ENCODE measurements around the gene CRIM1.
"Not testable (repeated sequence)": the region's sequence is repeated elsewhere in the genome, so short reads cannot be mapped to it uniquely, and the experiment has no call there.

Gene CRIM1, protein sequence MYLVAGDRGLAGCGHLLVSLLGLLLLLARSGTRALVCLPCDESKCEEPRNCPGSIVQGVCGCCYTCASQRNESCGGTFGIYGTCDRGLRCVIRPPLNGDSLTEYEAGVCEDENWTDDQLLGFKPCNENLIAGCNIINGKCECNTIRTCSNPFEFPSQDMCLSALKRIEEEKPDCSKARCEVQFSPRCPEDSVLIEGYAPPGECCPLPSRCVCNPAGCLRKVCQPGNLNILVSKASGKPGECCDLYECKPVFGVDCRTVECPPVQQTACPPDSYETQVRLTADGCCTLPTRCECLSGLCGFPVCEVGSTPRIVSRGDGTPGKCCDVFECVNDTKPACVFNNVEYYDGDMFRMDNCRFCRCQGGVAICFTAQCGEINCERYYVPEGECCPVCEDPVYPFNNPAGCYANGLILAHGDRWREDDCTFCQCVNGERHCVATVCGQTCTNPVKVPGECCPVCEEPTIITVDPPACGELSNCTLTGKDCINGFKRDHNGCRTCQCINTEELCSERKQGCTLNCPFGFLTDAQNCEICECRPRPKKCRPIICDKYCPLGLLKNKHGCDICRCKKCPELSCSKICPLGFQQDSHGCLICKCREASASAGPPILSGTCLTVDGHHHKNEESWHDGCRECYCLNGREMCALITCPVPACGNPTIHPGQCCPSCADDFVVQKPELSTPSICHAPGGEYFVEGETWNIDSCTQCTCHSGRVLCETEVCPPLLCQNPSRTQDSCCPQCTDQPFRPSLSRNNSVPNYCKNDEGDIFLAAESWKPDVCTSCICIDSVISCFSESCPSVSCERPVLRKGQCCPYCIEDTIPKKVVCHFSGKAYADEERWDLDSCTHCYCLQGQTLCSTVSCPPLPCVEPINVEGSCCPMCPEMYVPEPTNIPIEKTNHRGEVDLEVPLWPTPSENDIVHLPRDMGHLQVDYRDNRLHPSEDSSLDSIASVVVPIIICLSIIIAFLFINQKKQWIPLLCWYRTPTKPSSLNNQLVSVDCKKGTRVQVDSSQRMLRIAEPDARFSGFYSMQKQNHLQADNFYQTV

DNA sequence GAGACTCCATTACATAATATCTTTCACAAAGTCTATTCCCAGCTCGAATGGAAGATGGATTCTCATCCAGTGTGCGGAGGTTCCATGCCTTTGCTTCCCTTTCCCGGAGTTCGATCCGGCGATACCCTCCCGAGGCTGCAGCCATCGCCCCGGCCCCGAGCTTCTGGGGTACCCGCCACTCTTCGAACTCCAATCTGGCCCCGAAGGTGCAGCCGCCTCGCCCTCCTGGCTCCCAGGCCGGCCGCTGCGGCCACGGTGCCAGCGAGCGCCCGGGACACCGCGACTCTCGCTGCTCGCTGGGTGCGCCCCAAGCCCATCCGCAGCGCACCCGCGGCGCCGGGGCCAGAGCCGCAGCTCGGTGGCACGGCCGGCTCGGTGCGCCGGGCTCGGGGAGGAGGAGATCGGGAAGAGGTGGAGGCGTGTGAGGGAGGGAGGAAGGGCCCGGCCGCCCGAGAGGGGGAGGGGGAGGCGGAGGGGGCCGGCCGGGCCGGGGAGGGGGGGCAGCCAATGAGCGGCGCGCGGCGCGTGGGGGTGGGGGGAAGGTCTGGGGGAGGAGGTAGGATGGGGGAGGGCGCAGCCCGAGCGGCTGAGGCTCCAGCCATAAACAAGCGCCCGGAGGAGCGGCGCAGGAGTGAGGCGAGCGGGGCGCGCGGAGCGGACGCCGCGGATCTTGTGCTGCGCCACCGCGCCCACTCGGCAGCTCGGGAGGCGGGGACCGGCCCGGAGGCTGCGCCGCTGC is at the start of gene CRIM1:
CRIM1 (plus strand) TSS at position 628 of the 739 bp plus-strand sequence. CDS start 515 bp downstream, outside the sequence.
- no peak for DNase-seq (ENCODE audit: low spot score)

DNA sequence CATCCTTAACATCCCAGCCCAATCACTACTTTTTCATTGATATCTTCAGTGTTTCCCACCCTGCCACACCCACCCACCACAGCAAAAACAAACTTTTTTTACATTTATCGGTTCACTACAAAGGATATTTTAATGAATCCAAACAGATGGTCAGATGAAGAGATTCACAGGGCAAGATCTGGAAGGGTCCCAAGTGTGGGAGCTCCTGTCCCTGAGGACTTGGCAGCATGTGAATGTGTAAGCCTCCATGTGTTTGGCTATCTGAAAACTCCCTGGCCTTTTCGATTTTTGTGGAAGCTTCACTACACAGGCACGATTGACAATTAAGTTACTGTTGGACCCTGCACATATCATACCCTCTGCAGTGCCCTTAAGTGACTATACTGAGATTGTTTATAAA is 48.1 kb upstream of the CRIM1 start:
- no peak for DNase-seq (ENCODE audit: low spot score)

DNA sequence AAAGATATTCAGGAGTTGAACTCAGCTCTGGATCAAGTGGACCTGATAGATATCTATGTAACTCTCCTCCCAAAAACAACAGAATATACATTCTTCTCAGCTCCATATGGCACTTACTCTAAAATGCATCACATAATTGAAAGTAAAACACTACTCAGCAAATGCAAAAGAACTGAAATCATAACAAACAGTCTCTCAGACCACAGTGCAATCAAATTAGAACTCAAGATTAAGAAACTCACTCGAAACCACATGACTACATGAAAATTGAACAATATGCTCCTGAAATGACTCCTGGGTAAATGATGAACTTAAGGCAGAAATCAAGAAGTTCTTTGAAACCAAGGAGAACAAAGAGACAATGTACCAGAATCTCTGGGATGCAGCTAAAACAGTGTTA is 45.1 kb upstream of the CRIM1 start:
- DNase-seq (ENCODE audit: low spot score), result not testable (repeated sequence)

DNA sequence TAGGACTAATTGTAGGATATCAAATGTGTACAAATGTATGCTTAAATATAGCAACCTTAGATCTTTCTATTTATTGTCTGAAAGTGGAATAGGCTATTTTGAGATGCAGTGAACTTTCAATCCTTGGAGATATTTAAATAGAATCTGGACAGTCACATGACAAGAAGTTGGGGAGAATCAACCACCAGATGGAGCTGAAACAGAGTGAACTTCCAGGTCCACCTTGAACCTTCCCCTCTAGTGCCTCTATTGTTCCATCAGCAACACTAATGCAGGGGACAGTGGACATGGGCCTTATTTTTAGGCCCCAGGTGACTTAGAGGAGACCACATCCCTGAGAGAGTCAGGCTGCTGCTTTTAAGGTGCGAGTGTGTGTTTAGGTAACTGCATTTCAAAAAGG is 37.0 kb upstream of the CRIM1 start:
- DNase-seq (ENCODE audit: low spot score), result no peak

DNA sequence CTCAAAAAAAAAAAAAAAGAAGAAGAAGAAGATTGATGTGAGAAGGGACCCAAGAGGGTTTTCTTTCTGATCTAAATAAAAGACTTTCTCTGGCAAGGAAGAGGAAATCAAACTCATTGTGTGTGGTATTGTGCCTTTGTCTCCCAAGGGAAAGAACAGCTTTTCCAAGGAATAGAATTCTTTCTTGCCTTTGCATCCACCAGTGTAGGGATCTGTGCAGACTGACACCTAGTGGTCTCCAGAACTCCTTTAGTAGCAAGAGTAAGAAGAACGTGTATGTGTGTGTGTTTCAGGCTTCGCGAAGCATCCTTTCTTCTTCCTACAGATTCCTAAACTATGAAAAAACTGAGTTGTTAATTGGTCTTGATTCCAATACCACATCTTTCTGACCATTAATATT is 33.5 kb upstream of the CRIM1 start:
- DNase-seq (ENCODE audit: low spot score), result no peak

DNA sequence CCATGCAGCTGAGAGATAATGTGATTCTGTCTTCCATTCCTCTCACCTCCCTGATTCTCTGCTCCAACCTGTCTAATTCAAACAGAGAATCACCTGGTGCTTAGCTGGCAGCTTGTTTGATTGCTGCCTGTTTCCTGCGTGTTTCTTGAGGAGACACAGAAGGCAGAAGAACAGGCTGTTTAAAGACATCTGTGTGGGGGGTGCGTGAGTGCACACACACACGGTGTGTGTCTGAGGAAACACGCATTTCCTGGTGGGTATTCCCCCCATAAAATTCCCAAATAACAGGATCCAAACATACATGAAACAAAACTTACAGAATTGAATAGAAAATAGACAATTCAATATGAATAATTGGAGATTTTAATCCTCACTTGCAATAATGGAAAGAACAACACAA is 29.3 kb upstream of the CRIM1 start:
- DNase-seq (ENCODE audit: low spot score), result no peak

DNA sequence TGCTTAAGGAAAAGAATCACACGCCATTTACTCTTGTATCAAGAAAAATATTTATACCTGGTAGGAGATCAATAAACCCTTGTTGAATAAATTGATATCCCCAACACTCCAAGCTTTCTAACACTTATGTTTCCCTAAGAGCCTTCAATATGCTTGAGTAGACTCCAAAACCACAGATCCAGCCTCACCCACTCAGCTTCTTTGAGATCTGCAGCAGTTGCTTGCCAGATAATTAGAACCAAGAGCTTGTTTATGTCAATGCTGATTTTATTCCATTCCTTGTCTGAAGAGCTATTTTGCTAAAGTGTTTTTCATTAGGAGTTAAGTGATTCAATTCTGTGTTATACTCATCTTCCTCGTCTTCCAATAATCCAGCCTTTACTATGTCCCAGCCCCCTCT is 26.3 kb upstream of the CRIM1 start:
- DNase-seq (ENCODE audit: low spot score), result no peak

DNA sequence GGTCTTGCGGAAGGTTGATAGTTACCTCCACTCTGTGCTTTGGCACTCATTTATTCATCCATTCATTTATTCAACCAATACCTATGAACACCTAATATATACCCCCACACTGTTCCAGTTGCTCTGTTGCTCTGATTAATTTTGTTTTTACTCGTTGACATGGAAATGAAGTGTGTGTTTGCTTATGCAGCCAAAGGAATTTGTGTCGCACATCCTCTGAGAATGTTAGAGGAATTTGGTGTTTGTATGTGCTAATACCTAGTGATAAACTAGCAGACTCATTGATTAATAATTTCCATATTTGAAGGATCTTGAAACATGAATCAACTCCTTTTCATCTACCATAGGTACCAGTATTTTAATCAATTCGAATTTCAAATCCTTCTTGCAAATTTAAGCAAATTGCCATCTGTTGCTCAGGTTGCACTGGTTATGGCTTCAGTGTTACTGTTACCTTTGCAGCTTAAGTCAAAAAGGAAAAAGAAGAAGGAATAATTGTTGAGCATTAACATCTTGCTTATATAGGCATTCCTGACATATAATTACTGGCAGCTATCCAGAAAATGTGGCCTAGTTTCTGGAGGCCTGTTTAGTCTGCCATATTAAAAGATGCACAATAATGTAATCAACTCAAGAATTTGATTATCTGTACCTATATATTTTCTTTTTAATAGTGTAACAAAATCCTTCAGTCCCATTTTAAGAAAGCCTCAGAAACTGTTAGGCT is 25.7 kb upstream of the CRIM1 start:
- DNase-seq (ENCODE audit: low spot score), result no peak

DNA sequence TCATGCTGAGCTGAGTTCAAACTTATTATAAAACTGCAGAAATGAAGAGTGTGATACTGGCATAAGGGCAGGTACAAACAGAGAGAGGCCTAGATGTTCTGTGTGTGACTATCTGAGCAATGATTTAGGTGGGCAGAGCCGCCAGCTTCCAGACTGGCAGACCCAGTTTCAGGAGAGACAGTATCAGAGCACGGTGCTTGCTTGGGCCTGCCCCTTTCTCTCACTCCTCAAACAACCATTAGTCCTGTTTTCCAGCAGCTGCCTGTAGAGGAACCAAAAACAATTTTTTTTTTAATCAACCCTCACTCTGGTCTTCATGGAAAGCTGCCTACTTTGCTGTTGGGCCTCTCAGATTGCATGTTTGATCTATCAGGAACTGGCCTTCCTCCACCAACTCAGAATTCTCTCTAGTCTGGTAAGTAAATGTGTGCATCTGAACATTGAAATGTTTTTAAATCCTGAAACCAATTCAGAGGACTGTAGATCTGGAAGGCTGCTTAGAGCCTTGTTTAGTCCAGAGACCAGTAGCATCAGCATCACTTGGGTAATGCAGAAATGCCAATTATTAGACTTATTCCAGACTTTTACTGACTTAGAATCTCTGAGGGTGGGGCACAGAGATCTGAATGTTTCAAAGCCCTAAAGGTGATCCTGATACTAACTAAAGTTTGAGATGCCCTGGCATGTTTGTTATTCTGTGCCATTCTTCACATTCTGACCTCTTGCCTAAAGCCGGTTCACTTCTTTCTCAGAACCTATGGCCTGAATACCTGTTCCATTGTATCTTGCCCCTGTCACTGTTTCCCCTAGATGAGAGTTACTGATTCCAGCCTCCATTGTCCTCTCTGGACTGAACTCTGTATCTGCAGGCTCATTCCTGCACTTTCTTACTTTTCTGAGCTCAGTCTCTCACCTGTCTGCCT is 24.8 kb upstream of the CRIM1 start:
- no peak for DNase-seq (ENCODE audit: low spot score)

DNA sequence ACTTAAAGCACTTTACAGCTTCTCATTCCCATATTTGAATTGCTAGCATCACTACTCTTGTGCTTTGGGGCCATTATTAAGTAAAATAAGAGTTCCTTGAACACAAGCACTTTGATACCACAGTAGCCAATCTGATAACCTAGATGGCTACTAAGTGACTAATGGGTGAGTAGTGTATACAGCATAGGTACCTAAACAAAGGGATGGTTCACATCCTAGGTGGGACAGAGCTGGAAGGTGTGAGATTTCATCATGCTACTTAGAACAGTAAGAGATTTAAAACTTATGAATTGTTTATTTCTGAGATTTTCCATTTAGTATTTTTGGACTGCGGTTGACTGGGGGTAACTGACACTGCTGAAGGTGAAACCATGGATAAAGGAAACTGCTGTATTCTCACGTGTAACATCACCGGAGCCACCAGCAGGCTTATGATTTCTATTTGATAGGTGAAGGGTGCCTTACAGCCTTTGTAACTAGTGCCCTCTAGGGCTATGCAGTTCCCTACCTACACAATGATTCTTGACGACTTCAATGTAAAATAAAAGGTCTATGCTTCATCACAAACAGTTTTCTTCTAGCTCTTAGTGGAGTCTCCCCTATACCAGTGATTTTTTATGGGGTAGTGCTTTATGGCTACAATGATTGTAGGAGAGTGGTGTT is 22.1 kb upstream of the CRIM1 start:
- no peak for DNase-seq (ENCODE audit: low spot score)

DNA sequence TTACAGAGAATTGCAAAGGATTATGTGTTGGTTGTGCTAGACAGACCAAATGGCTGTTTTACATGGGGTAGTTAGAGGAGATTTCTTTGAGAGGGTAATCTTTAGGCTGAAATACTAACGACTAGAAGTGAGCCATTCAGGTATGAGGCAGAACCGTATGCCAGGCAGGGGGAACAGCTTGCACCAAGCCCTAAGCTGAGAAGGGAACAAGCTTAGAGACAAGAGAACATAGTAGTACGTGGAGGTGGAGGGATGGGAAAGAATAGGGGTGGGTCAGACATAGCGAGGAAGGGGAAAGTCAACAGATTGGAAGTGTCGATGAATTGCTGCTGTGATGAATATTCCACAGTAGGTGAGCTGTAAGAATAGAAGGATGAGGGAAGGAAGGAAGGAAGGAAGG is 20.0 kb upstream of the CRIM1 start:
- no peak for DNase-seq (ENCODE audit: low spot score)

DNA sequence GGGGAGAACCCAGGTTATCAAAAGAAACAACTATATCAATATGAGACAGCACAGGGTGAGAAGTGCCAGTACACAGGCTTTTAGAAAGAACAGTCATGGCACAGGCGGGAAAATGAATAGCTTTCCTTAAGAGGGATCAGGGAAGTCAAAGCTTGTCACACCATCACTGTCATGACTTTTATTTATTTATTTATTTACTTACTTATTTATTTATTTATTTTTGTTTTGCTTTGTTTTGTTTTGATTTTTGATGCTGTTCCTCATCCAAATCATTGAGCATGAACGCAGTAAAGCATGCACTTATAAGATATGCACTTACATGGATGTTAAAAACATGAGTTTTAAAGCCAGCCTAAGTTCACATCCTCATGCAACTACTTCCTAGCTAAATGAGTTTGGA is 19.3 kb upstream of the CRIM1 start:
- DNase-seq (ENCODE audit: low spot score), result no peak

DNA sequence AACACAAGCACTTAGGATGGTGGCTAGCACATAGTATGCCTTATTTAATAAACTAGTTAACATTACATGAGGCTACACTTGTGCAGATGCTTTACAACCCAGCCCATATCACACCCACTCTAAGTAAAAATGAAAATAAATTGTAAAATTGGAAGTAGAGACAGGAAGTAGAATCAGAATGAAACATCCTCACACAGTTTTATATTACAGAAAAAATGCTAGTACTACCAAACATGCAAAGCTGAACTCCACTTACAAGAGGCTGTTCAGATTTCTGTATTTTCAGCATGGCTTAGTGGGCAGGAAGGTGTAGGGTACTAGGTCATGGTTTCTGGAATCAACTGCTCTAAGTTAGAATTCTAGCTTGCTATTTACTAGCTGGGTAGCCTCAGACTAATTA is 18.2 kb upstream of the CRIM1 start:
- no peak for DNase-seq (ENCODE audit: low spot score)

DNA sequence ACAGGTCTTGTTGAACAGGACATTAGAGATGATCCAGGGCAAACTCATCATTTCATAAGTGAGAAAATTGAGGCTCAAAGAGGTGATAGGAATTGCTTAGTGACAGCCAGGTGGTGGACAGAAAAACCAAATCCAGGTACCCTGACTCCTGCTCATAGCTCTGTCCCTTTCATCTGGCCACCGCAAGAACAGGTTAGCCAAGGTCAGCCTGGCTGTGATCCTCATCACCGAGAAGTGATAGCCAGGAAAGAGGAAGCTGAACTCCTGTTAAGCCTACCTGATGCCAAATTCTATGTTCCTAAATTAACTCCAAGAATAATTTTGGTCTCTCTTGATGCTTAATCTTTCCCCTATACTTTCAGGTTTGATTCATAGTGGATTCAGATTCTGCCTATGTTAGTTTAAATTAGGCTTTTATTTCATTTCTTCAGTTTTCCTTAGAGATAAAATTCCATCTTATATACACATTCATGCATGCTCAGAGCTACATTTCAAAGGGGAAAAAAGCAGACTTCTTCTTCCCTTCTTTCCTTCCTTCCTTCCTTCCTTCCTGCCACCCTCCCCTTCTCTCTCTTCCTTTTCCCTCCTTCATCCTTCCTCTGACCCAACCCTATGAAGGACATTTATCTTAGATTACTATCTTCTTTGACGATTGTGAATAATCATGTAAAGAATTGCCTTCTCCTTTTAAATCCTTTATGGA is 17.3 kb upstream of the CRIM1 start:
- DNase-seq (ENCODE audit: low spot score), result no peak

DNA sequence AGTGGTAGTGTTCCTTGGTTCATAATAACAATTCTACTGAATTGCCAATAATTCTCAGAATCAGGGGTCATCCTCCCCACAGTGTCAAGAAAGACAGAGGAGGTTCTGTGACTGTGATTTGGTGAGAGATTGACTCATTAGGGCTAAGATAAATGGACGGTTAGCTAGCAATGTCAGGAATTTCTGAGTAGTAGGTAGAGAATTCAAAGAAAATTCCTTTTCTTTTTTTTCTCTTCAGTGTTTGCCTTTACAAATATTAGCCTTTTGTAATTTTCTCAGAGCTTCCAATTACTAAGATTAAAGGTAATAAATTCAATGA is 16.8 kb upstream of the CRIM1 start:
- DNase-seq (ENCODE audit: low spot score), result no peak

DNA sequence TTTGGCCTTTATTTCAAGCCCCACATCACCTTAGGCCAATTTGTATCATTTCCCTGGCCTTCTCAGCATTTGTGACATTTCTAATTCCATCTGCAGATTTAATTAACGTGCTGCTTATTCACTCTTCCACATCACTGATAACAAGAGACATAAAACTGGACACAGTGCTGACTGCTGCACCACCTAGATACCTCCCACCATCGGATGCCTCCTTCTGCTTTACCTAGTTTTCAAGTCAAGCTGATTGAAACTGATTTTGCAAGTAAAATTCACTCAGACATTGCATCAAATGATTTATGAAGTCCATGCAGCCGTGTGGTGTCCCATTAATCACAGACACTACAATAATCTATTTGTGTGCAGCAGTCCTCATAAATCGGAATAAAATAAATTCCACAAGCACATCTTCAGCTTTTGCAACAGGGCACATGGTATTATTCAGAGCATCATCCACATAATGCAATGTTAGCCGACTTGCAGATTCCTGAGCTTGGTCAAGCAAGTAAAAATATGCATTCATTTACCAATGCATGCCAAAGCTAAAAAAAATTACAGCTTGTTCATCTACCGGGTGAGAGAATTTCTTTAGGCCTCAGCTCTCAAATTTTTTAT is 15.9 kb upstream of the CRIM1 start:
- no peak for DNase-seq (ENCODE audit: low spot score)

DNA sequence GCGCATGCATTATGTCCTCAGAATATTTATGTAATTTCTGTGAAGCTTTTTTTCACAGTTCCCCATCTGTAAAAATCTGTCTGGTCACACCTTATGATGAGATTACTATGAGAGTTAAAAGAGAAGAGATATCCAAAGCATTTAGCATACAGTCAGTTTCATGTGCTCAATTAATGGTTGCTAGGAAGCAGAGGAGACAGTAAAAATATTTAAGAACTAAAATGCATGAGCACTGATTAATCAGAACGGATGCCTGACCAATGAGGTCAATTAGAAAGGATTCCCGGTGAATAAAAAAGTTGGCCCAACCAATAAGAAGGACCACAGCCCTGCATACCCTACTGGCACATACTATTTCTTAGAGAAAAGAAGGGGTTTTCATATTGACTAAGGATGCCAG is 12.0 kb upstream of the CRIM1 start:
- DNase-seq (ENCODE audit: low spot score), result no peak

DNA sequence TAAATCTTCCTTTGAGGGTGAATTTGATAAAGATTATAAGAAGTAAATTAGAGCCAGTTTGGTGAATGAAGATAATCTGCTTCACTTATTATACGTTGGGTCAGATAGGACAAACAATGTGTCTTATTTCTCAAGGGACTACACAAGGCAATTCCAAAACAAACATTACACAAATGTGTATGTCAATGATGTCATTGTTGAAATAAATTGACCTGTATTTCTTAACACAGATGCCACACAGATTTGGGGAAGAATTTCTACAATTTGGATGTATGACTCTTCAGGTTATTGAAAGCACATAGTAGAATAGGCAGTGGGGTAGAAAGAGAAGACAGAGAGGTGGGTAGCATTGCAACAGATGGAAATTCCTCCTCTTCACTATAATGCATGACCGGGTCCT is 6.9 kb upstream of the CRIM1 start:
- no peak for DNase-seq (ENCODE audit: low spot score)

DNA sequence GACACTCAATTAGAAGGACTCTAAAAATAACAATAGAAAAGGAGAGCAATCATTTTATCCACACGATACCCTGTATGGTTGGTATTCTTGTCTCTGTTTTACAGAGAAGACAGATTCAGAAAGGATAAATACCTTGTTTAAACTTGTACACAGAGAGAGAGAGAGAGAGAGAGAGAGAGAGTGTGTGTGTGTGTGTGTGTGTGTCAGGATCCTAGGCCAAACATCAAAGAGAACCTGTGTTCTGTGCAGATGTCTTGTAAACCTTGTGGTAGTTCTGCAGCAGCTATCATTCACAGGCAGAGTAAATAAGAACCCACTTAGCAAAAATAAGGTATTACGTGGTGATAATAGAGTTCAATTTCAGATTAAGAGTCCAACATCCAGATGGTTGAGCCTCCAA is 4.3 kb upstream of the CRIM1 start:
- no peak for DNase-seq (ENCODE audit: low spot score)
